OCI-LY1 (cell line): ENCODE measurements around the gene ALDH1A3.

Experiments
- H2AFZ ChIP-seq: fragments of 200-600 bp; sonication (generic), shearing (Covaris generic); 2 replicates; pipeline ENCODE4 v1.6.0; 2014; ENCODE audit warnings: antibody characterized with exemption, mild to moderate bottlenecking, low read length
- H3F3A ChIP-seq: fragments of 200-600 bp; sonication (generic), shearing (Covaris generic); 2 replicates; pipeline ENCODE4 v1.6.0; 2014; ENCODE audit warnings: mild to moderate bottlenecking, antibody characterized with exemption, low read length, moderate library complexity; ENCODE audit not compliant: insufficient read depth
- H3K27ac ChIP-seq: fragments of 200-600 bp; sonication (generic); 2 replicates; pipeline ENCODE4 v1.5.1; 2014; ENCODE audit warnings: low read length, mixed run types, mild to moderate bottlenecking, low read depth; ENCODE audit not compliant: poor library complexity, severe bottlenecking
- H3K27me3 ChIP-seq: fragments of 200-600 bp; sonication (generic); 2 replicates; pipeline ENCODE4 v1.6.0; 2014; ENCODE audit warnings: antibody characterized with exemption, mild to moderate bottlenecking, low read length, moderate library complexity; ENCODE audit not compliant: insufficient read depth
- H3K36me3 ChIP-seq: fragments of 200-600 bp; sonication (generic); 2 replicates; pipeline ENCODE4 v1.6.1; 2014; ENCODE audit warnings: mild to moderate bottlenecking, antibody characterized with exemption, low read length, moderate library complexity, mixed read lengths; ENCODE audit not compliant: insufficient read depth
- H3K4me1 ChIP-seq: fragments of 200-600 bp; sonication (generic); 2 replicates; pipeline ENCODE4 v1.5.1; 2014; ENCODE audit warnings: mild to moderate bottlenecking, low read length, moderate library complexity; ENCODE audit not compliant: insufficient read depth, severe bottlenecking
- H3K4me2 ChIP-seq: fragments of 200-600 bp; sonication (generic), shearing (Covaris generic); 2 replicates; pipeline ENCODE4 v1.6.1; 2014; ENCODE audit warnings: low read length
- H3K4me3 ChIP-seq: fragments of 200-600 bp; sonication (generic); 2 replicates; pipeline ENCODE4 v1.5.1; 2014; ENCODE audit warnings: low read length, low read depth, mild to moderate bottlenecking, mixed read lengths; ENCODE audit not compliant: poor library complexity, severe bottlenecking
- H3K79me2 ChIP-seq: fragments of 200-600 bp; shearing (Covaris generic); 2 replicates; pipeline ENCODE4 v1.6.1; 2016; ENCODE audit warnings: mixed run types, low read length, mixed read lengths; ENCODE audit not compliant: insufficient read depth
- H3K9ac ChIP-seq: fragments of 200-600 bp; sonication (generic), shearing (Covaris generic); 2 replicates; pipeline ENCODE4 v1.6.1; 2014; ENCODE audit warnings: mild to moderate bottlenecking, low read length, mixed read lengths
- H3K9me2 ChIP-seq: fragments of 200-600 bp; sonication (generic), shearing (Covaris generic); 2 replicates; pipeline ENCODE4 v1.6.1; 2014; ENCODE audit warnings: low read depth, mild to moderate bottlenecking, low read length, mixed read lengths
- H3K9me3 ChIP-seq: fragments of 200-600 bp; shearing (Covaris generic); 2 replicates; pipeline ENCODE4 v1.6.1; 2014; ENCODE audit warnings: low read length, mixed read lengths
- H4K20me1 ChIP-seq: fragments of 200-600 bp; sonication (generic), shearing (Covaris generic); 2 replicates; pipeline ENCODE4 v1.6.0; 2016; ENCODE audit warnings: mild to moderate bottlenecking, low read length; ENCODE audit not compliant: insufficient read depth
- CTCF ChIP-seq: fragments of 200-600 bp; sonication (generic), shearing (Covaris generic); IDR thresholded peaks from 2 replicates; pipeline ENCODE4 v1.5.1; 2017; ENCODE audit warnings: mild to moderate bottlenecking, antibody characterized with exemption, low read length, moderate library complexity, mixed read lengths
- EZH2 ChIP-seq: fragments of 200-600 bp; sonication (generic), shearing (Covaris generic); IDR thresholded peaks from 2 replicates; pipeline ENCODE4 v1.8.0; 2017; ENCODE audit warnings: borderline replicate concordance, mixed run types, mild to moderate bottlenecking, antibody characterized with exemption, low read length, moderate library complexity, mixed read lengths

ALDH1A3 gene

GRCh38 chr15:100885811-100886210, 6.2 kb downstream of the ALDH1A3 start:
- H3K27me3 ChIP-seq: 0 out of 2 replicates have a peak, but pooled peaks cover 3% of the 10 kb centered on the region
- H3K9ac ChIP-seq: no peak overlapping the region
- H2AFZ ChIP-seq: no peak overlapping the region
- H3F3A ChIP-seq: no peaks in the 10 kb centered on the region
- H4K20me1 ChIP-seq: no peaks in the 10 kb centered on the region
- no peak for TF ChIP-seq CTCF
- TF ChIP-seq EZH2: no peak
- no peaks in the 10 kb centered on the region for H3K9me2 ChIP-seq
- no peak overlapping the region for H3K4me2 ChIP-seq
- no peaks in the 10 kb centered on the region for H3K4me1 ChIP-seq
- no peak overlapping the region for H3K27ac ChIP-seq
- H3K9me3 ChIP-seq: no peaks in the 10 kb centered on the region
- no peaks in the 10 kb centered on the region for H3K36me3 ChIP-seq
- no peak overlapping the region for H3K4me3 ChIP-seq
- H3K79me2 ChIP-seq: no peaks in the 10 kb centered on the region

- TF ChIP-seq CTCF: no peak
- no peak for TF ChIP-seq EZH2
- no peaks in the 10 kb centered on the region for H4K20me1 ChIP-seq
- H3K27me3 ChIP-seq: peaks cover 3% of the 10 kb centered on the region; the same call in 1 of the 2 replicates
Observed at GRCh38 chr15:100887211-100887913, 7.7 kb downstream of the ALDH1A3 start.

GRCh38 chr15:100889385-100890050, 9.9 kb downstream of the ALDH1A3 start:
- no peak overlapping the region for H3K9ac ChIP-seq
- no peak overlapping the region for H3K4me2 ChIP-seq
- H3K79me2 ChIP-seq: no peaks in the 10 kb centered on the region
- H3K9me2 ChIP-seq: no peaks in the 10 kb centered on the region
- no peak overlapping the region for H3K4me3 ChIP-seq
- no peaks in the 10 kb centered on the region for H3K9me3 ChIP-seq
- H3K27me3 ChIP-seq: peaks cover 3% of the 10 kb centered on the region; the same call in 1 of the 2 replicates
- no peaks in the 10 kb centered on the region for H3K4me1 ChIP-seq
- H3F3A ChIP-seq: no peaks in the 10 kb centered on the region
- H3K36me3 ChIP-seq: no peaks in the 10 kb centered on the region
- H4K20me1 ChIP-seq: no peaks in the 10 kb centered on the region
- no peak for TF ChIP-seq CTCF
- TF ChIP-seq EZH2: no peak
- H2AFZ ChIP-seq: no peak overlapping the region
- no peak overlapping the region for H3K27ac ChIP-seq

More at GRCh38 chr15:100887211-100887913, 7.7 kb downstream of the ALDH1A3 start:
- no peak overlapping the region for H3K4me2 ChIP-seq
- no peaks in the 10 kb centered on the region for H3K9me3 ChIP-seq
- no peaks in the 10 kb centered on the region for H3K36me3 ChIP-seq
- no peak overlapping the region for H2AFZ ChIP-seq
- no peak overlapping the region for H3K4me3 ChIP-seq
- no peaks in the 10 kb centered on the region for H3K4me1 ChIP-seq
- H3K79me2 ChIP-seq: no peaks in the 10 kb centered on the region
- no peak overlapping the region for H3K27ac ChIP-seq
- H3F3A ChIP-seq: no peaks in the 10 kb centered on the region
- no peaks in the 10 kb centered on the region for H3K9me2 ChIP-seq
- H3K9ac ChIP-seq: no peak overlapping the region
